NCI-H2029 (cell line): ENCODE measurements around the gene NDFIP2.
"Not testable (repeated sequence)": the region's sequence is repeated elsewhere in the genome, so short reads cannot be mapped to it uniquely, and the experiment has no call there.

Source experiments
- DNase-seq: peaks from one replicate; lab custom pipeline; 2025; lab: John Stamatoyannopoulos, UW

NDFIP2 gene

GRCh38 chr13:79600146-79600545 lies 119.2 kb downstream of the NDFIP2 start:
- not testable (repeated sequence) for DNase-seq

GRCh38 chr13:79602936-79603335 lies 122.0 kb downstream of the NDFIP2 start:
- DNase-seq = no peak

- no peak for DNase-seq
Measured at GRCh38 chr13:79604752-79605151, 123.8 kb downstream of the NDFIP2 start.
